AG08396 (cell line): ENCODE data around the gene CES4A.
"Not testable (repeated sequence)": the region's sequence is repeated elsewhere in the genome, so short reads cannot be mapped to it uniquely, and the experiment has no call there.

Experiments
- DNase-seq: peaks from one replicate; pipeline ENCODE4 v3.0.0; 2012; ENCODE audit warnings: low spot score, mixed read lengths

The CES4A gene

GRCh38 chr16:67022531-67023214 is 34.3 kb downstream of the CES4A start:
- DNase-seq = no peak

- DNase-seq = no peak
Observed at GRCh38 chr16:67023689-67024088, 35.3 kb downstream of the CES4A start.

GRCh38 chr16:67024384-67025209 is 36.2 kb downstream of the CES4A start:
- no peak for DNase-seq

GRCh38 chr16:67025210-67025550 is 36.8 kb downstream of the CES4A start:
- no peak for DNase-seq

- no peak for DNase-seq
Observed at GRCh38 chr16:67026570-67026969, 38.2 kb downstream of the CES4A start.

GRCh38 chr16:67027046-67027445 is 38.7 kb downstream of the CES4A start:
- no peak for DNase-seq

GRCh38 chr16:67028167-67028695 is 39.8 kb downstream of the CES4A start:
- no peak for DNase-seq

- peak; percentile 99 for DNase-seq
Observed at GRCh38 chr16:67028696-67029253, 40.4 kb downstream of the CES4A start, which contains the start of gene CBFB. CBFB (plus strand) TSS chr16:67029149; CDS start chr16:67029408, 259 bp downstream.

- peak; percentile 75 for DNase-seq
Observed at GRCh38 chr16:67029254-67030096, 41.1 kb downstream of the CES4A start.

GRCh38 chr16:67030221-67030962 is 42.0 kb downstream of the CES4A start:
- no peak for DNase-seq

- DNase-seq = no peak
Observed at GRCh38 chr16:67034487-67034886, 46.1 kb downstream of the CES4A start.

- DNase-seq = no peak
Observed at GRCh38 chr16:67035364-67035763, 47.0 kb downstream of the CES4A start.

GRCh38 chr16:67036323-67036741 is 47.9 kb downstream of the CES4A start:
- DNase-seq = no peak

GRCh38 chr16:67039260-67040020 is 51.1 kb downstream of the CES4A start:
- DNase-seq = no peak

- no peak for DNase-seq
Observed at GRCh38 chr16:67040166-67040565, 51.8 kb downstream of the CES4A start.

GRCh38 chr16:67040906-67041305 is 52.5 kb downstream of the CES4A start:
- no peak for DNase-seq

- not testable (repeated sequence) for DNase-seq
Observed at GRCh38 chr16:67041520-67041919, 53.1 kb downstream of the CES4A start.

- no peak for DNase-seq
Observed at GRCh38 chr16:67043420-67043819, 55.0 kb downstream of the CES4A start.

- DNase-seq = no peak
Observed at GRCh38 chr16:67050796-67051195, 62.4 kb downstream of the CES4A start.

GRCh38 chr16:67052399-67052798 is 64.0 kb downstream of the CES4A start:
- DNase-seq = no peak
